Nephron (organoid): ENCODE measurements around the gene DSEL.

Experiments used
- H3K27ac Mint-ChIP-seq, 3 experiments: 2 replicates each; pipeline ENCODE4 v1.8.0; 2020; ENCODE audit warnings: mixed read lengths in 3 of 3, mild to moderate bottlenecking in 2 of 3, moderate library complexity in 1 of 3
- H3K27me3 Mint-ChIP-seq: 2 replicates; pipeline ENCODE4 v1.8.0; 2021; ENCODE audit warnings: low read depth, mild to moderate bottlenecking, moderate library complexity, mixed read lengths
- H3K36me3 Mint-ChIP-seq: 2 replicates; pipeline ENCODE4 v1.8.0; 2020; ENCODE audit warnings: low read depth, mixed read lengths
- H3K4me1 Mint-ChIP-seq: 2 replicates; pipeline ENCODE4 v1.8.0; 2020; ENCODE audit warnings: mixed read lengths
- H3K4me3 Mint-ChIP-seq, 3 experiments: 2 replicates each; pipeline ENCODE4 v1.8.0; 2020; ENCODE audit warnings: mild to moderate bottlenecking in 3 of 3, mixed read lengths in 3 of 3, moderate library complexity in 2 of 3
- H3K9me3 Mint-ChIP-seq: 2 replicates; pipeline ENCODE4 v1.8.0; 2020; ENCODE audit warnings: mixed read lengths
- TF ChIP-seq, protein P1 (sequence below), 3 experiments: fragments of 200-600 bp; sonication (generic); IDR thresholded peaks; one replicate each; pipeline ENCODE4 v1.5.0; 2021; ENCODE audit warnings: antibody characterized with exemption in 3 of 3; ENCODE audit not compliant: unreplicated experiment in 3 of 3

Gene DSEL

DNA sequence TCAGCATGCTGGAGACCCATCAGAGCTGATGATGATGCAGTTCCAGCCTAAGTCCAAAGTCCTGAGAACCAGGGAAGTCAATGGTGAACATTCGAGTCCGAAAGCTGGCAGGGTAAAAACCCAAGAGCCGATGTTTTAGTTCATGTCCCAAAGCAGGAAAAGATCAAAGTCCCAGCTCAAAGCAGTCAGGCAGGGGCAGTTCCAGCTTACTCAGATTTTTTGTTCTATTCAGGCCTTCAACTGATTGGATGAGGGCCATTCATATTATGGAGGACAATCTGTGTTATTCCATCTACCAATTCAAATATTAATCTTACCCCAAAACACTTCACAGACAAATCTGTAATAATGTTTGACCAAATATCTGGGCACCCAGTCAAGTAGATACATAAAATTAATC lies 38.3 kb downstream of the DSEL start:
- no peak overlapping the region for H3K27ac Mint-ChIP-seq
- peak overlapping the region in 1 of 3 experiments; percentile 14 for H3K4me3 Mint-ChIP-seq
- TF ChIP-seq, protein P1, sequence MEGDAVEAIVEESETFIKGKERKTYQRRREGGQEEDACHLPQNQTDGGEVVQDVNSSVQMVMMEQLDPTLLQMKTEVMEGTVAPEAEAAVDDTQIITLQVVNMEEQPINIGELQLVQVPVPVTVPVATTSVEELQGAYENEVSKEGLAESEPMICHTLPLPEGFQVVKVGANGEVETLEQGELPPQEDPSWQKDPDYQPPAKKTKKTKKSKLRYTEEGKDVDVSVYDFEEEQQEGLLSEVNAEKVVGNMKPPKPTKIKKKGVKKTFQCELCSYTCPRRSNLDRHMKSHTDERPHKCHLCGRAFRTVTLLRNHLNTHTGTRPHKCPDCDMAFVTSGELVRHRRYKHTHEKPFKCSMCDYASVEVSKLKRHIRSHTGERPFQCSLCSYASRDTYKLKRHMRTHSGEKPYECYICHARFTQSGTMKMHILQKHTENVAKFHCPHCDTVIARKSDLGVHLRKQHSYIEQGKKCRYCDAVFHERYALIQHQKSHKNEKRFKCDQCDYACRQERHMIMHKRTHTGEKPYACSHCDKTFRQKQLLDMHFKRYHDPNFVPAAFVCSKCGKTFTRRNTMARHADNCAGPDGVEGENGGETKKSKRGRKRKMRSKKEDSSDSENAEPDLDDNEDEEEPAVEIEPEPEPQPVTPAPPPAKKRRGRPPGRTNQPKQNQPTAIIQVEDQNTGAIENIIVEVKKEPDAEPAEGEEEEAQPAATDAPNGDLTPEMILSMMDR (IDR thresholded peaks at IDR 0.05; ENCODE audit: unreplicated experiment in 3 of 3) = no peak
- no peaks in the 10 kb centered on the region for H3K36me3 Mint-ChIP-seq
- H3K9me3 Mint-ChIP-seq = no peaks in the 10 kb centered on the region
- H3K4me1 Mint-ChIP-seq = peaks cover 5% of the 10 kb centered on the region
- H3K27me3 Mint-ChIP-seq = peaks cover 2% of the 10 kb centered on the region

DNA sequence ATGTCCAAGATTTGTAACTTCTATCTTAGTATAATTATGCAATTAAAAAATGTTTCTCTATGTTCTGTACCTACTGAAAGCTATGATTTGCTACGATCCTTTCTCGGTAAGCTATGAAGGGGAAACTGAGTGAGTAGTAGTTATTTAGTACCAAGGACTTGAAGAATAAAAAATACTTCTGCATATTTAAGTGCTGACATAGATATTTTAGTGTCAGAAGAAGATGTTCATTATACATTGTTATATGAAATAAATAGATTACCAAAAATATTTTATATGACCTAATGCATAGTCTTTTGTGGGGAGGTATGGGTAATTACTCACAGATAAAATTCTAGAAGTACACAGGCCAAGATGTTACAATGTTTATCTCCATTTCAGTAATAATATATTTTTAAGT lies 39.0 kb downstream of the DSEL start:
- H3K36me3 Mint-ChIP-seq = no peaks in the 10 kb centered on the region
- peaks cover 3% of the 10 kb centered on the region for H3K4me1 Mint-ChIP-seq
- TF ChIP-seq, protein P1 (IDR thresholded peaks at IDR 0.05; ENCODE audit: unreplicated experiment in 3 of 3) = no peak
- H3K9me3 Mint-ChIP-seq = no peaks in the 10 kb centered on the region
- H3K4me3 Mint-ChIP-seq = no peak overlapping the region
- H3K27me3 Mint-ChIP-seq = no peaks in the 10 kb centered on the region
- no peak overlapping the region for H3K27ac Mint-ChIP-seq

DNA sequence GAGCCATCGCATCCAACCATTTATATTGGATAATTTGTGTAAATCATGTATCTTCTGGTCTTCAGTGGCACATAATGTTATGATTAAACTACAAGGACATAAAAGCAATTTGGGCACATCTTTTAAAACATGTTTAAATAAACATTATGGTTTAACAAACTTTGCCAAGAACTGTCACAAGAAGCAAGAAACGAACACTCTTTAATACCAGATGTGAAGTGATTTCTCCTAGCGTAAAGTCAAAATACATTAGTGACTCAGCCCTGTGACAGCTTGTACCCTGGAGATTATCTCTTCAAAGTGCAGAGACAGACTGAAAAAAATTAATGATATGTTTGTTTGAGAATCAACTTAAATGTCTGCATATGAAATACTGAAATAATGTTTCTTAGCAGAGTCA lies 39.9 kb downstream of the DSEL start:
- peaks cover 3% of the 10 kb centered on the region for H3K4me1 Mint-ChIP-seq
- no peak overlapping the region for H3K4me3 Mint-ChIP-seq
- TF ChIP-seq, protein P1 (IDR thresholded peaks at IDR 0.05; ENCODE audit: unreplicated experiment in 3 of 3) = no peak
- H3K27me3 Mint-ChIP-seq = no peaks in the 10 kb centered on the region
- no peaks in the 10 kb centered on the region for H3K36me3 Mint-ChIP-seq
- no peaks in the 10 kb centered on the region for H3K9me3 Mint-ChIP-seq
- no peak overlapping the region for H3K27ac Mint-ChIP-seq

DNA sequence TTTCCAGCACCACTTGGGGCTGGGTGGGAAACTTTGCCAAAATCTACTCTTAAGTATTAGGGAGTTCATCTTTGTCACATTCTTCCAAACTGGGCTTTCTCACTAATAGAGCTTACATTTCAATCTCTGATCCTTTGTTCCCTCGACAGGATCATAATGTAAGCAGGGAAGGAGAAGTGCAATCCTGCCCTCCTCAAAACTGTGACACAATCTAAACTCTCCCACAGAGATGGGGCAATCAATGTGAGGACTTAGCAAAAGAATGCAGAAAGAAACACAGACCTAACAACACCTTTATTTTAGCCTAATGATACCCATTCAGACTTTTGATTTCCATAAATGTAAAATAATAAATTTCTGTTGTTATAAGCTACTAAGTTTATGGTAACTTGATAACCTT lies 40.8 kb downstream of the DSEL start:
- Mint-ChIP-seq H3K36me3 (no peaks in the 10 kb centered on the region), H3K4me3 (no peak overlapping the region), H3K9me3 (no peaks in the 10 kb centered on the region), H3K27me3 (no peaks in the 10 kb centered on the region), H3K27ac (no peak overlapping the region), H3K4me1 (peaks cover 3% of the 10 kb centered on the region)
- TF ChIP-seq, protein P1 (IDR thresholded peaks at IDR 0.05; ENCODE audit: unreplicated experiment in 3 of 3) = no peak

DNA sequence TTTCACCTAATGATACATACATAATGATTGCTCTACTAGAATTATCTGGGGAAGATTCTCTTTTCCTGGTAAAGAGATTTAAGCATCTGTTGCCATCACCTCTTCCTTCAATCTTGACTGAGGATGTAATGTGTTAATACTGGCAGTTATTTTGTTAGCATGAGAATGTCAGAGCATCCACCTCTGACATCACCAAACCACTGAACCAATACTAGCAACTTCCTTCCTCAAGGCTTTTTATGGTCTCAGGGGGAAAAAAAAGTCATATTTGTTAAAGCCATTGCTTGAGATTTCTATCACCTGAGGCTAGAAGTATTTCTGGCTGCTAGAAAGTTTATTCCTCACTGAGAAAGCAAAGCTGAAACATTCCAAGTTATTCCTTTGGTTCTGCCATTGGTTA lies 48.5 kb downstream of the DSEL start:
- Mint-ChIP-seq H3K4me1 (no peaks in the 10 kb centered on the region), H3K36me3 (no peaks in the 10 kb centered on the region), H3K4me3 (no peak overlapping the region), H3K27me3 (no peaks in the 10 kb centered on the region), H3K27ac (no peak overlapping the region), H3K9me3 (peaks cover 6% of the 10 kb centered on the region)
- TF ChIP-seq, protein P1 (IDR thresholded peaks at IDR 0.05; ENCODE audit: unreplicated experiment in 3 of 3) = no peak

GRCh38 chr18:67467188-67467587 lies 49.3 kb downstream of the DSEL start:
- peaks cover 10% of the 10 kb centered on the region for H3K9me3 Mint-ChIP-seq
- H3K27me3 Mint-ChIP-seq = no peaks in the 10 kb centered on the region
- no peaks in the 10 kb centered on the region for H3K4me1 Mint-ChIP-seq
- TF ChIP-seq, protein P1 (IDR thresholded peaks at IDR 0.05; ENCODE audit: unreplicated experiment in 3 of 3) = no peak
- no peak overlapping the region for H3K4me3 Mint-ChIP-seq
- H3K36me3 Mint-ChIP-seq = no peaks in the 10 kb centered on the region
- H3K27ac Mint-ChIP-seq = no peak overlapping the region
